Measurements from ENCODE around the gene TBC1D22B. TPM values are rescaled to one million over a fixed set of nuclear protein-coding genes. Genes with fewer than 3 reads are reported as not detected.

TBC1D22B gene
- total and polyA plus RNA-seq, 2 donors (not counting 3 experiments of a cell fraction or from before 2014, with no cell fraction given): 13.1 to 13.6 TPM

DNA sequence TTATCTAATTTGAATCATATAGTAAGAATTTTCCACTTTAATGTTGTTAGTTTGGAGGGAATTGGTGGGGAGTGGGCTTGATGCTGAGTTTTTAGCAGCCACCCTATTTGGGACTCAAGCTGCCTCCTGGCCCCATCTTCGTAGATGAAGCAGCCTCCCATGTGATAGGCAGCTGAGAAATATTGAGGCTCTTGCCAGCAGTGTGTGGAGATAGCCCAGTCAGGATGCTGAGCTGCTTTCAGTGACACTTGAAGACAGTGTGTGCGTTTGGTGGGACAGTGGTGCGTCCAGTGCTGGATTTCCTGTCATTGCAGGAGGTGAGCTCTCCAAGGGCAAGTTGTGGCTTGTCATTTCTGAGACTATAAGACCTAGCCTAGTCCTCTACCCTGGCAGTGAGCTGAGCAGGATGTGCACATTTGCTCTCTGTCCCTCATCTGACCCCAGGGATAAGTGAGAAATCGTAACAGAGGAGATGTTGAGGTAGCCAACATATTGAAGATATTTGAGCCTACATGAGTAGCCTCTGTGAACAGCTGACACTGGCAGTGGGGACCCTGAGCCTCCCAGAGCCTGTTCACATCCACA is 48.4 kb downstream of the TBC1D22B start:
- intact Hi-C loops (cut with micrococcal nuclease): no loop called here
- Histone ChIP-seq H3K79me2 (ENCODE audit: control insufficient read depth, insufficient read depth, low read length) (no peaks in the 10 kb centered on the region), H3K9me3 (replicated peaks; ENCODE audit: control insufficient read depth, insufficient read depth, low read length) (no peaks in the 10 kb centered on the region), H3K4me2 (ENCODE audit: insufficient read depth, low read length) (no peak overlapping the region), H3K9ac (replicated peaks; ENCODE audit: extremely low read depth, insufficient read depth, low read length) (no peak overlapping the region), H3K36me3 (ENCODE audit: control insufficient read depth in 2 of 2, extremely low read depth in 1 of 2, insufficient read depth in 2 of 2, low read length in 2 of 2) (peaks cover 5 to 17% of the 10 kb centered on the region in 2 experiments), H3K4me1 (ENCODE audit: control insufficient read depth, extremely low read depth, insufficient read depth, low read length) (peaks cover 8% of the 10 kb centered on the region), H3K4me3 (replicated peaks in 1 of 3; ENCODE audit: insufficient read depth in 1 of 3, low read depth in 1 of 3, low read length in 3 of 3) (no peak overlapping the region), H3K27me3 (ENCODE audit: control insufficient read depth in 2 of 2, insufficient read depth in 2 of 2, low read length in 2 of 2) (no peaks in the 10 kb centered on the region), H3K9me1 (replicated peaks; ENCODE audit: control insufficient read depth, extremely low read depth, insufficient read depth, low read length) (no peaks in the 10 kb centered on the region), H3K27ac (ENCODE audit: insufficient read depth, low read depth, low read length) (no peak overlapping the region), H2AFZ (ENCODE audit: low read depth, low read length) (no peak overlapping the region), H4K20me1 (replicated peaks; ENCODE audit: control insufficient read depth, extremely low read depth, insufficient read depth, low read length) (no peaks in the 10 kb centered on the region)
- TF ChIP-seq POLR2A (IDR thresholded peaks at IDR 0.05; ENCODE audit: low read depth, low read length) (no peak), MYC (IDR thresholded peaks at IDR 0.05; ENCODE audit: low read depth, low read length) (no peak), FOS (IDR thresholded peaks at IDR 0.05; ENCODE audit: borderline replicate concordance, insufficient read depth, low read length) (no peak), EZH2 (IDR thresholded peaks at IDR 0.05; ENCODE audit: borderline replicate concordance, low read depth, low read length, severe bottlenecking) (no peak), JUN (IDR thresholded peaks at IDR 0.05; ENCODE audit: borderline replicate concordance, insufficient read depth, insufficient read length, low read depth) (no peak), POLR2AphosphoS5 (IDR thresholded peaks at IDR 0.05; ENCODE audit: insufficient read depth, low read depth, low read length) (no peak), GATA2 (IDR thresholded peaks at IDR 0.05; ENCODE audit: insufficient read depth, insufficient read length, low read depth, low read length) (no peak)
- TF ChIP-seq, protein P1, sequence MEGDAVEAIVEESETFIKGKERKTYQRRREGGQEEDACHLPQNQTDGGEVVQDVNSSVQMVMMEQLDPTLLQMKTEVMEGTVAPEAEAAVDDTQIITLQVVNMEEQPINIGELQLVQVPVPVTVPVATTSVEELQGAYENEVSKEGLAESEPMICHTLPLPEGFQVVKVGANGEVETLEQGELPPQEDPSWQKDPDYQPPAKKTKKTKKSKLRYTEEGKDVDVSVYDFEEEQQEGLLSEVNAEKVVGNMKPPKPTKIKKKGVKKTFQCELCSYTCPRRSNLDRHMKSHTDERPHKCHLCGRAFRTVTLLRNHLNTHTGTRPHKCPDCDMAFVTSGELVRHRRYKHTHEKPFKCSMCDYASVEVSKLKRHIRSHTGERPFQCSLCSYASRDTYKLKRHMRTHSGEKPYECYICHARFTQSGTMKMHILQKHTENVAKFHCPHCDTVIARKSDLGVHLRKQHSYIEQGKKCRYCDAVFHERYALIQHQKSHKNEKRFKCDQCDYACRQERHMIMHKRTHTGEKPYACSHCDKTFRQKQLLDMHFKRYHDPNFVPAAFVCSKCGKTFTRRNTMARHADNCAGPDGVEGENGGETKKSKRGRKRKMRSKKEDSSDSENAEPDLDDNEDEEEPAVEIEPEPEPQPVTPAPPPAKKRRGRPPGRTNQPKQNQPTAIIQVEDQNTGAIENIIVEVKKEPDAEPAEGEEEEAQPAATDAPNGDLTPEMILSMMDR (IDR thresholded peaks at IDR 0.05; ENCODE audit: extremely low read depth in 1 of 2, insufficient read depth in 1 of 2, low read depth in 1 of 2, low read length in 2 of 2): no peak
- TF ChIP-seq, protein P2, sequence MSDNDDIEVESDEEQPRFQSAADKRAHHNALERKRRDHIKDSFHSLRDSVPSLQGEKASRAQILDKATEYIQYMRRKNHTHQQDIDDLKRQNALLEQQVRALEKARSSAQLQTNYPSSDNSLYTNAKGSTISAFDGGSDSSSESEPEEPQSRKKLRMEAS (IDR thresholded peaks at IDR 0.05; ENCODE audit: insufficient read depth, insufficient read length): no peak
- no peak for FAIRE-seq
- dilution Hi-C loops (cut with MboI; ENCODE audit: extremely low pct_ligation_motif_present, low sequenced_read_pairs): no loop called here
- DNase-seq (ENCODE audit: low read depth, low spot score): no peak
- ChIA-PET CTCF (interaction anchor here (0.5 to 1.9 kb wide), 4 partner anchors 9 to 288 kb away, joined by 3 to 11 read pairs (median 3); no protein-coding TSS in a partner anchor), POLR2A (no interaction called here)
- no TSS peak for BruUV-seq (replicated peaks)

All from endothelial cell of umbilical vein (primary cell).